Inferior parietal cortex (tissue), 1 donor: ENCODE data around the gene MAK.
"Not testable (repeated sequence)": the region's sequence is repeated elsewhere in the genome, so short reads cannot be mapped to it uniquely, and the experiment has no call there.

Experiments
- DNase-seq: peaks from one replicate; pipeline ENCODE4 v3.0.0-alpha.2; 2016; ENCODE audit errors: extremely low spot score

Gene MAK, protein sequence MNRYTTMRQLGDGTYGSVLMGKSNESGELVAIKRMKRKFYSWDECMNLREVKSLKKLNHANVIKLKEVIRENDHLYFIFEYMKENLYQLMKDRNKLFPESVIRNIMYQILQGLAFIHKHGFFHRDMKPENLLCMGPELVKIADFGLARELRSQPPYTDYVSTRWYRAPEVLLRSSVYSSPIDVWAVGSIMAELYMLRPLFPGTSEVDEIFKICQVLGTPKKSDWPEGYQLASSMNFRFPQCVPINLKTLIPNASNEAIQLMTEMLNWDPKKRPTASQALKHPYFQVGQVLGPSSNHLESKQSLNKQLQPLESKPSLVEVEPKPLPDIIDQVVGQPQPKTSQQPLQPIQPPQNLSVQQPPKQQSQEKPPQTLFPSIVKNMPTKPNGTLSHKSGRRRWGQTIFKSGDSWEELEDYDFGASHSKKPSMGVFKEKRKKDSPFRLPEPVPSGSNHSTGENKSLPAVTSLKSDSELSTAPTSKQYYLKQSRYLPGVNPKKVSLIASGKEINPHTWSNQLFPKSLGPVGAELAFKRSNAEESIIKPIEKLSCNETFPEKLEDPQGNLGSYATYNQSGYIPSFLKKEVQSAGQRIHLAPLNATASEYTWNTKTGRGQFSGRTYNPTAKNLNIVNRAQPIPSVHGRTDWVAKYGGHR

DNA sequence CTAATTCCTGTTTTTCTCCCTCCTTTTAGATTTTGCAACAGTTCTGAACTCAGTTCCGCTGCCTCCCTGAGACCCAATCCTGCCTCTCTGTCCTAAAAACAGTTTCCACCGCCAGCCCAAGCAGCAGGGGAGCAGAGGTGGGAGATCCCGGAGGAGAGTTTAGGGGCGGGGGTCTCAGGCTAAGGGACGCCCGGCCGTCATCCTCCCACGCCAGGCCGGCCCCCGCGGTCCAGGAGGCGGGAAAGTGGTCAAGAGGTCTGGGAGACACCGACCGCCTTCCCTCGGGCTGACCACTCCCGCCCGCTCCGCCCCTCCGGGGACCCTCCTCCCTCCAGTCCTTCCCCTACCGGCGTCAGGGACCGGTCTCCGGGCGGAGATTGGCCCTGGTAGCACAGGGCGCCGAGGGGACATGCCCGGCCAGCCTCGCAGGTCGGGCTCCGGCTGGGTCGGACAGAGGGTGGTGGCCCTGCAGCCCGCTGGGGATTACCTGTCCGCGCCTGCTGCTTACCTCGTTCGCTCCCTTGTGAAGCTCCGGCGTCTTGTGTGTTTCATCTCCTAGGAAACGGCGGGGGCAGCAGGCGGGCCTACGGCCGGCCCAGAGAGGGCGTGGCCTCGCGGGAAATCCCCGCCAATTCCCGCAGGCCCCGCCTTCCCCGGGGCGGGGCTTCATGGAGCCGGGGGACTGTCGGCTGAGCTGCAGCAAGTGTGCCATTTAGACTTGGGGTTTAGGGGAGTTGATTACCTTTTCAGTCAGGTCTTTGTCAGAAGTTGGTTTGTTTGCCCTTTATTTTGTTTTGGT, at the start of gene MAK:
Gene MAK (minus strand): TSS at position 545 of the 799 bp plus-strand sequence. CDS start 7,891 bp downstream, outside the sequence.
- DNase-seq: peak; percentile 84

DNA sequence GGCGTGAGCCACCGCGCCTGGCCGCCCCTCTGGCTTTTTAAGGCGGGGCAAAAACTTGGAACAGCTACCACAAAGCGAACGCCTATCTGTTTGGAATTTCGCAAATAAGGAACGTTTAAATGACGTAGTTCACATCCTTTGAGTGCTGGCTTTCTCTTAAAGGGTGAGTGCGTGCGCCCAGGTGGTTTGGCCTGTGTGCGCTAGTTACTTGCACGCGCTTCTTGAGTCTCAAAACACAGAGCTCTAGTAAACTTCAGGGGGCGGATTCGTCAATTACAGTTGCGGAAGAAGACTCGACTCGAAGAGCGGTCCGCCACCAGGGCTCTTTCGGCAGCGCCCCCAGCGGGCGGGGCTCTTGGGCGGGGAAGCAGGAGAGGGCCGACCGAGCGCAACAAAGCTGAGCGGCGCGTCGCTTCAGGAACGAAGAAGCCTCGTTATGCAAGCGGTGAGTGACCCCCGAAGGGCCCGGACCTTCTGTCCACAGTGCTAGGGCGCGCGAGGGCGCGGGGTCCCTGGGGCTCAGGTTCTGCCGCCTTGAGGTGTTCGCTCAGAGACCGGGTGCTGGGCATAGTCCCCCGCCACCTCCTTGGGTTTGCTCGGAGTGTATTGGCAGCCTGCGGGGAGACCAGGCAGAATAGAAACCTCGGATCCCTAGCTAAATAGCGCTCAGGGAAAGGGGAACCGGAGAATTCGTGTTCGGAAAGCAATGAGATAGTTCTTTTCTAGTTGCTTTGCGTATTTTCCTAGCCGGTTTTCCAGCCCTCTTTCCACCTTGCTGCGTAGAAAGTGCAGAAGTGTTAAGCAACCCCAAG, 48.6 kb upstream of the MAK start, which contains the start of gene SYCP2L:
Gene SYCP2L (plus strand): TSS at position 362 of the 812 bp plus-strand sequence. CDS start 75 bp downstream, at position 437.
- peak; percentile 29 for DNase-seq

DNA sequence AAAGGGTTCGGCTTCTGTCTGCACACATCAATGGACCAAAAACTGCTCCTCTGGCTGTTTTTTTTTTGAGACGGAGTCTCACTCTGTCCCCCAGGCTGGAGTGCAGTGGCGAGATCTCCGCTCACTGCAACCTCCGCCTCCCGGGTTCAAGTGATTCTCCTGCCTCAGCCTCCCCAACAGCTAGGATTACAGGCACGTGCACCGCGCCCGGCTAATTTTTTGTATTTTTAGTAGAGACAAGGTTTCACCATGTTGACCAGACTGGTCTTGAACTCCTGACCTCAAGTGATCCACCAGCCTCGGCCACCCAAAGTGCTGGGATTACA, 48.0 kb upstream of the MAK start:
- DNase-seq: not testable (repeated sequence)

DNA sequence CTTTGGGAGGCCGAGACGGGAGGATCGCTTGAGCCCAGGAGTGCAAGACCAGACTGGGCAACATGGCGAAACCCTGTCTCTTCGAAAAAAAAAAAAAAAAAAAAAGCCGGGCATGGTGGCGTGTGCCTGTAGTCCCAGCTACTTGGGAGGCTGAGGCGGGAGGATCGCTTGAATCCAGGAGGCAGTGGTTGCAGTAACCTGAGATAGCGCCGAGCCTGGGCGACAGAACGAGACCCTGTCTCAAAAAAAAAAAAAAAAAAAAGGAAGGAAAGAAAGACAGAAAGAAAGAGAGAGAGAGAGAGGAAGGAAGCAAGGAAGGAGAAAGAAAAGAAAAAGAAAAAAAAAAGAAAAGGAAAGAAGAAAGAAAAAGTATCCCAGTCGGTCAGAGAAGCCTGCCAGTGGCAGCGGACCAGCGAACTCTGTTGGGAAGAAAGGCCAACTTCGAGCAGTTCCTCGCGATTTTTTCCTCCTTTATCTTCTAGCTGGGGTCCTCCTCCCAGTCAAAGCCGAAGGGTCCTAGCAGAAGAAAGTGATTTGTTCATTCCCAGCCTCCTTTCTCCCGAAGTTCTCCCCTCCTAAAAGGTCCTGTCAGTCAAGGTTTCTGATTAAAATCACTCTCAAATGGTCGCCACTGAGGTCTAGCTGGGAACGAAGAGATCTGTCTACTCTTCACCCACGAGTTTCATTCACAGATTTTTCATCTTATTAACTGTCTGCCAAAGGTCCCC, 46.1 kb upstream of the MAK start:
- DNase-seq: no peak

DNA sequence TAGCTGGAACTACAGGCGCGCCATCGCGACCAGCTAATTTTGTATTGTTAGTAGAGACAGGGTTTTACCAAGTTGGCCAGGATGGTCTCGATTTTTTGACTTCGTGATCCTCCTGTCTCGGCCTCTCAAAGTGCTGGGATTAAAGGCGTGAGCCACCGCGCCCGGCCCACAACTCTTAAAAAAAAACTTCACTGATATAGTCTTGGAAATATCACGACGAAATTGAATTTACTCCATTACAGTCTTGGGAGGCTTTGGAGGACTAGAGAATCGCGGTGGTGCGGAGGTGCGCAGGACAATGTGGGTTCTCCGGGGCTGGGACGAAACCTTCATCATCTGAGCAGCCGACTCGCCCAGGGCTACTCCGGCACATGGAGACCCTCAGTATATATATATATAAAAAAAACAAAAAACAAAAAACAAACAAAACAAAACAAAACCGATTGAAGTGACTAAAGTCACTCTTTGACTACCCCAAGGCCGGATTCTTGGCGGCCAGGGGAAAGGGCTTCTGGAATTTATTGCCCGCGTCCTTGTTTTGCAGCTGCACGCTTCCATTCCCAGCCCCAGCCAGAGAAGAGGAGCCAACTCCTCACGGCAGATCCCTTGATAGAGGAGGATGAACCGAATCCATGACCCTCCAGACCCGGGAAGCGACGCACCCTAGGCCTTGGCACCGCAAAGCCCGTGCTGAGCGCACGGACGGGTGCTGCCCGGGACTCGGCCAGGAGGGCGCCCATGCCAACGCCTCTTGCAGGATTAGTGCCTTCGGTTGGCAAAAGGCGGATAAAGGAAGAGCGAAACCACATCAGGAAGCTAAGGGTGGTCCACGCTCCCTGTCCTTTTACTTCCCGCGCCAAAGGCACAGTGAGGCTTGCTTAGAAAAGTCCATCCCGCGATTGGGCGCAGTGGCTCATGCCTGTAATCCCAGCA, 45.2 kb upstream of the MAK start:
- no peak for DNase-seq

DNA sequence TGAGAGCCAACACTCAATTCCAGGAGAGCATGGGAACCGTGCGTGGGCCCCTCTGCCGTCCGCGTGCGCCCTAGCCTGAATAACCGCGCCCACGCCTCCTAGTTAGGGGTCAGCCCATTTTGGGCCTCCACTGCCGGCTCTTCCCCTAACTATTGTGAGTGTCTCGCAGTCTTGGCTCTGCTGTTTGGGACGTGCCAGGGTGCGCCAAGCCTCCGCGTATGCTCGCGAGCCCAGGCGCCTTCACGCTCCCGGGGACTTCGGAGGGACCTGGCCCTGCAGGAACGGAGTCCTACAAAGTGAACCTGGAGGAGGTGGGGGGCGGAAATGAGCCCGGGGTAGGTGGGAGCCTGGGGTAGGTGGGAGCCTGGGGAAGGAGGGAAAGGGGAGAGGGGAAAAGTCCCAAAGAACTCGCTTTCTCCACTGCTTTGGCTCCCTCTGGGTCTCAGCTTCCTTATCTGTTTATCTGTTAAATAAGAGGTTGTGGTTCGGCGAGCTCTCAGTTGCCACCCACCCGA, 44.4 kb upstream of the MAK start:
- no peak for DNase-seq

DNA sequence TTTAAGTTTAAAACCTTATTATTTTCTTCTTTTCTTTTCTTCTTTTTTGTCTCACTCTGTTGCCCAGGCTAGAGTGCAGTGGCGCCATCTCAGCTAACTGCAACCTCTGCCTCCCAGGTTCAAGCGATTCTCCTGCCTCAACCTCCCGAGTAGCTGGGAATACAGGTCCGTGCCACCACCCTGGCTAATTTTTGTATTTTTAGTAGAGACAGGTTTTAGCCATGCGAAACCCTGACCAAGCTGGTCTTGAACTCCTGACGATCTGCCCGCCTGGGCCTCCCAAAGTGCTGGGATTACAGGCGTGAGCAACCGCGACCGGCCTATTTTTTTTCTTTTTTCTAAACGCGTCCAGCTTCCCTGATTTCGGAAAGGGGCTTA, 43.9 kb upstream of the MAK start:
- not testable (repeated sequence) for DNase-seq

DNA sequence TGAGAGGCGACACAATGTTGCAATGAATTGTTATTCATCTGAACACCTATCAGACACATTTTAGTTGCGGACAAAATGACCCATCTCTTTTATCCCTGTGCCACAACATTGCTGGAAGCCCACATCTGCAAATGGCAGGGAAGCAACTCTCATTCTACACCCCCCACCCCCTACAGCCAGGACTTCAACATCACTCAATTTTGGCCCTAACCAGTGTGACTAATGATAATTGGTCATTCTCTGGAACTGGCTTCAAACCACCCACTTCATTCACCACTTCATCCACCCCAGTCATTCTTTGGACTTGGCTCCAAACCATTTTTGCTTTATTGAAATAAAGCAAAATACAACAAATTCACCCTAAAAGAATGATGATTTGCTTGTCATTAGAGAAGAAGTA, 42.0 kb upstream of the MAK start:
- DNase-seq: no peak

DNA sequence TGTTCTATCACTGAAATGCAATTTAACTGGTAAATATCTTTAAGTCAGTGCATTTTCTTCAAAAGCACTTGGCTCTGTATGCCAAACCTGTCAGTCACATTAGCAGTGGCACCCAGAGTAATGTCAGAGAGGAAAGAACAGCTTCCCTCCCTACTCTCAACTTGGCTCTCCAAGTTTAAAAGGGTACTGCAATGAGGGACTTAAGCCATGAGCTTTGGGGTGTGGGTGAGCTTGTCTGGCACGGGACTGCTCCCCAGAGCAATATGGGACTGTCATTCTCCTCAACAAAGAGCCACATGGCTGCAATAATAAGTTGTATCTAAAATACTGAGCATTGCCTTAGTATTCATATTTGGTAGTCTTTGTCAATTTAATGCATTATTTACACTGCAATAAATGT, 39.5 kb upstream of the MAK start:
- no peak for DNase-seq

DNA sequence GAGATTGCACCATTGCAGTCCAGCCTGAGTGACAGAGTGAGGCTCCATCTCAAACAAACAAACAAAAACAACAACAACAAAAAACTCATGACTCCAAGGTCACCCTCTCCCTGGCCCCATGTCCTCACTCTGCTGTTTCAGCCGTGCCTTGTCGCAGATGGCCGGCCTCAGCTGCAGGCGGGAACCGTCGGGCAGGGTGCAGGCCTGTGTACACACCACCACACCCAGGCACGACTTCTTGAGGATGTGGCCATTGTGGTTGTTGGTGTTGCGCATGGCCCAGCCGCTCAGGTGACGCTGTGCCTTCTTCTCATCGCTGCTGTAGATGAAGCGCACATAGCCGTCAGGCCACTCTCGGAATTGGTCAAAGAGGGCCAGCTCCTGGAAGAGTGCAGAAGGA, 38.7 kb upstream of the MAK start:
- DNase-seq: no peak

DNA sequence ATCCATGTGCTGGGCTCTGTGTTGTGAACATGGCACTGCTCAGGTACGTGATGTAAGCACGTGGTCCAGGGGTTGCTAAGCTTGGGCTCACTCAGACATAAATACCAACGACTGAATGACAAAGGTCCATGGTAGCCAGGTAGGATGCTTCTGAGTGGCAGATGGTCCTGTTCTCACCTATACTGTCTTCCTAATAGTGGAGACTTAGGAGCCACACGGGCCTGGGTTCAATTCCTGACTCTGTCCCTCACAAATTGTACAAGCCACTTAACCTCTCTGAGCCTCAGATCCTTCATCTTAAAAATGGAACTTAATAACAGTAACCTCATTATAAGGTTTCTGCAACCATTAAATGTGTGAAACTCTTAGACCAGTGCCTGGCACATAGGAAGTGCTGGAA, 36.7 kb upstream of the MAK start:
- no peak for DNase-seq

DNA sequence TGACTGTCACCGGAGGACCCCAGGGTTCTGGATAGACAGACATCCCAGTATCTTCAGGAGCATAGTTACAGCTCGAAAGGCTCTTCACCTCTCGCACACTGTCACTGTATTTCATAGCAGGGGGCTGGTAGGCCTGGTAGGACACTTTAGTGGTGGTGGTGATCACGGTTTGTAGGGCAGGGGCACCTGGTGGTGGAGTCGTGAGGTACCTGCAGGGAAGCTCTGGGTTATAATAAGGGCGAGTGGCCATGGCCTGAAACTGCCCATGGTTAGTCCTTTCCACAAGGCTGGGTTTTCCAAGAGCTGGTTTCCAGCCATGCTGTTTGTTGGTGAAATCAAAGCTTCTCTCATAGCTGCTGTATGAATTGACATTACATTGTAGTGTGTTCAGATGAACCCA, 35.9 kb upstream of the MAK start:
- DNase-seq: no peak

DNA sequence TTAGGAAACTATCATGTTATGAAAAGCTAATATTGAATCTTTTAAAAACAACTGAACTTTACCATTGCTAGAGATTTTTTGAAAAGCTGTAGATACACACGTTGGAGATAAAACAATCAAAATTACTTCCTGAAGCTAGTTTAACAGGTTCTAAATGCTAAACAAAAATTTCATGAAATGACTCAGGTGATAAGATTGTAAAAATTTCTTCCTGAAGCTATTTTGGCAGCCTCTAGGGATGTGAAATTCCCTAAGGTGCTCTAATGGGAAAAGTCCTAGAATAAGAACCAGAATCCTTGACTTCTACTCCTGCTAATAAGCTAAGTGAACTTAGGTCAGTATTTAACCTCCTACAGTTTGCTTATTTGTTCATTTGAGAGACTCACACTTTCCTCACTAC, 35.0 kb upstream of the MAK start:
- DNase-seq: no peak

DNA sequence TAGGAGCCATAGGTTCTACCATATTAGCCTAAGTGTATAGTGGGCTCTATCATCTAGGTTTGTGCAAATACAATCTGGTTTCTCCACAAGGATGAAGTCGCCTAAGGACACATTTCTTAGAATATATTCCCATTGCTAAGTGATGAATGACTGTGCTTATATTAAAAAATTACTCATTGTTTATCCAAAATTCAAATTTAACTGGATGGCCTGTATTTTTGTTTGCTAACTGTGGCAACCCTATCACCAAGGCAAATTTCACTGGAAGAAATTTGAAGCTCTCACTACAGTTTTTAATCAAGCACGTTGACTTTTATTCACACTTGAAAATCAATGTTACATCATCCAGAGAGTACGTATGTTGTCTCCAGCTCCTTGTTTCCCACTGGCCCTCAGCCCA, 29.6 kb upstream of the MAK start:
- no peak for DNase-seq

DNA sequence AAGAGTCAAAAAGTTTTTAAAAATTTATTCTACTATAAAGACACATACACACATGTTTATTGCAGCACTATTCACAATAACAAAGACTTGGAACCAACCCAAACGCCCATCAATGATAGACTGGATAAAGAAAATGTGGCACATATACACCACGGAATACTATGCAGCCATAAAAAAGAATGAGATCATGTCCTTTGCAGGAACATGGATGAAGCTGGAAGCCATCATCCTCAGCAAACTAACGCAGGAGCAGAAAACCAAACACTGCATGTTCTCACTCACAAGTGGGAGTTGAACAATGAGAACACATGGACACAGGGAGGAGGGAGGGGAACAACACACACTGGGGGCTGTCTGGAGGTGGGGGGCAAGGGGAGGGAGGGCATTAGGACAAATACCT, 28.4 kb upstream of the MAK start:
- DNase-seq: not testable (repeated sequence)

DNA sequence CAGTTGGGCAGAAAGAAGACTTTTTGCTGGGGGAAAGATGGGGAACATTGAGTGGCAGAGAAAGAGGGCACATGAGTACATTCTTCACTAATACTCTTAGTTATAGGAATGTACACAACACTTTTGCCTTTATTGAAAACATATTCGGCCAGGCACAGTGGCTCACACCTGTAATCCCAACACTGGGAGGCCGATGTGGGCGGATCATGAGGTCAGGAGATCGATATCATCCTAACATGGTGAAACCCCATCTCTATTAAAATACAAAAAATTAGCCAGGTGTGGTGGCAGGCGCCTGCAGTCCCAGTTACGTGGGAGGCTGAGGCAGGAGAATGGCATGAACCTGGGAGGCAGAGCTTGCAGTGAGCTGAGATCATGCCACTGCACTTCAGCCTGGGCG, 24.7 kb upstream of the MAK start:
- DNase-seq: not testable (repeated sequence)

DNA sequence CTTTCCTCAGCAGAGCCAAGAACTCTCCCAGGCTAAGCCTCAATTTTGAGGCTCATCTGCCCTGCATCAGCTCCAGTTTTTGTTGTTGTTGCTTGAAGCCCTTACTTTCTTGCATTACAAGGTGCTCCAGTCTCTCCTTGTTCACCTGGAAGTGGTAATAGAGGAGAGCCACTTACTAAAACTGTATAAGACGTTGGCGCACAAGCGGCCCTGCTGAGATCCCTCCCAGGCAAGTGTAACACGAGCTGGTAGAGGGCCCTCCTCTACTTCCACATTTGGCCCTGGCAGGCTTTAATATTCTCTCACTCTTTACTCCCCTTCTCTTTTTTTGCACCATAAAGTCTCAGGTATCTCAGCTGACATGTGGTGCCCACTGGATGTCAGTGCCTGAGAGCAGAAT, 24.0 kb upstream of the MAK start:
- no peak for DNase-seq

DNA sequence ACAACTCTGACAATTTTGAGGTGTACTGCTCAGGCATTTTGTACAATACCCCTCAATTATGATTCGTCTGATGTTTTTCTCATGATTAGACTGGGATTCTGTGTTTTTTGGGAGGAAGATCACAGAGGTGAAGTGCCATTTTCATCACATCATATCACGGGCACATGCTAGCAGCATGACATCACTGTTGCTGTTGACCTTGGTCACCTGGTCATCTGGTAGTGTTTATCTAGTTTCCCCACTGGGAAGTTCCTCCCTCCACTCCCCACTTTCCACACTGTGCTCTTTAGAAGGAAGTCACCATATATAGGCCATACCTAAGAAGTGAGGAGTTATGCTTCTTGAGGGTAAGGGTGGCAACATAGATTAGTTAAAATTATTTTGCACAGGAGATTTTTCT, 22.7 kb upstream of the MAK start:
- no peak for DNase-seq

DNA sequence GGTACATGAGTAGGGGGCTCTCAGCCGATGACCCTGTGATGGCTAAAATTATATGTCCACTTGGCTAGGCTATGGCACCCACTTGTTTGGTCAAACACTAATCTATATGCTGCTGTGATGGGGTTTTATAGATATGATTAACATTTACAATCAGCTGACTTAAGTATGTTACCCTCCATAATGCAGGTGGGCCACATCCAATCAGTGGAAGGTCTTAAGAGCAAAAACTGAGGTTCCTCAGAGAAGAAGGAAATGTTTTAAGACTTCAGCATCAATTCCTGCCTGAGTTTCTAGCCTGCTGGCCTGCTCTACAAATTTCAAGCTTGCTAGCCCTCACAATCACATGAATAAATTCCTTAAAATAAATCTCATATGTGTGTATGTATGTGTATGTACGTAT, 18.9 kb upstream of the MAK start:
- DNase-seq: no peak
